Camera-type eye (tissue), 1 donor: ENCODE measurements around the gene TP53I3. TPM values are rescaled to one million over a fixed set of nuclear protein-coding genes. Genes with fewer than 3 reads are reported as not detected.

ENCODE experiments used
- total RNA-seq: library from RNA; depleted of rRNA; stranded (reverse); fragments of >200 nt; gene quantifications from one replicate; pipeline ENCODE4 v1.2.3, GENCODE V29; 2014

Gene TP53I3, protein sequence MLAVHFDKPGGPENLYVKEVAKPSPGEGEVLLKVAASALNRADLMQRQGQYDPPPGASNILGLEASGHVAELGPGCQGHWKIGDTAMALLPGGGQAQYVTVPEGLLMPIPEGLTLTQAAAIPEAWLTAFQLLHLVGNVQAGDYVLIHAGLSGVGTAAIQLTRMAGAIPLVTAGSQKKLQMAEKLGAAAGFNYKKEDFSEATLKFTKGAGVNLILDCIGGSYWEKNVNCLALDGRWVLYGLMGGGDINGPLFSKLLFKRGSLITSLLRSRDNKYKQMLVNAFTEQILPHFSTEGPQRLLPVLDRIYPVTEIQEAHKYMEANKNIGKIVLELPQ
- 40.7 TPM for total RNA-seq

DNA sequence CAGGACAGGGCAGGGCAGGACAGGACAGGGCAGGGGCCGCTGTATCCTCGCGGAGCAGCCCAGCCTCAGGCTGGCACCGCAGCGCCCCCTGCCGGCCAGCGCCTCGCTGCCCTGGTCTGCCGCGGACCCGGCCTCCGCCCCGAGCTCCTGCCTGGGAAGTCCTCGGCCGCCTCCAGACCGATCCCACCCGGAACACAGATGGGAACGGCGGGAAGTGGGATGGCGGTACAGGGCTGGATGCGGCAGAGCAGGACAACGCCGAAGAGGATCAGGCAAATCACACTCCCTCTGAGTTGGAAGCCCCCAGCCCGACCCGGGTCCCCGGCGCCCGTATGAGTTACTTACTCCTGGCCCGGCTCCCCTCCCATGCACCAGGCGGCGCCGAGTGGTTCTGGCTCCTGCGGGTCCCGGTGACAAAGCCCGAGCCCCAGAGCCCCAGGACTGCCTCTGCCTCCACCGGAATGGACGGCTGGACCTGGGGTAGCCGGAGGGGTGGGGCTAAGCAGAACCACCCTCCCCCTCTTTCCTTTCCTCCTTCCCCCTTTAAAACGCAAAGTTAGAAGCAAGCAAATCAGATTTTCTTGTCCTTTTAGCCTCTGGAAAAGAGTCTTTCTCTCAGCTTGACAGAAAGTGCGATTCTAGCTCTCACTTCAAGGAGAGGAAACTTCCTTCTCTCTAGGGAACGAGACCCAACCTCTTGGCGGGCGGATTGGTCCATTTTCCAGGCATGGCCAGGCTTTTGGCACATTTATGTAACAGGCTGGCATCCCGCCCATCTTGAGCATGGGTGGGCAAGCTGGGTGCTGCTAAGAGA lies at the start of gene TP53I3:
Gene TP53I3, minus strand, starts transcription at position 449 of the 814 bp plus-strand sequence. CDS start 508 bp downstream, outside the sequence.

DNA sequence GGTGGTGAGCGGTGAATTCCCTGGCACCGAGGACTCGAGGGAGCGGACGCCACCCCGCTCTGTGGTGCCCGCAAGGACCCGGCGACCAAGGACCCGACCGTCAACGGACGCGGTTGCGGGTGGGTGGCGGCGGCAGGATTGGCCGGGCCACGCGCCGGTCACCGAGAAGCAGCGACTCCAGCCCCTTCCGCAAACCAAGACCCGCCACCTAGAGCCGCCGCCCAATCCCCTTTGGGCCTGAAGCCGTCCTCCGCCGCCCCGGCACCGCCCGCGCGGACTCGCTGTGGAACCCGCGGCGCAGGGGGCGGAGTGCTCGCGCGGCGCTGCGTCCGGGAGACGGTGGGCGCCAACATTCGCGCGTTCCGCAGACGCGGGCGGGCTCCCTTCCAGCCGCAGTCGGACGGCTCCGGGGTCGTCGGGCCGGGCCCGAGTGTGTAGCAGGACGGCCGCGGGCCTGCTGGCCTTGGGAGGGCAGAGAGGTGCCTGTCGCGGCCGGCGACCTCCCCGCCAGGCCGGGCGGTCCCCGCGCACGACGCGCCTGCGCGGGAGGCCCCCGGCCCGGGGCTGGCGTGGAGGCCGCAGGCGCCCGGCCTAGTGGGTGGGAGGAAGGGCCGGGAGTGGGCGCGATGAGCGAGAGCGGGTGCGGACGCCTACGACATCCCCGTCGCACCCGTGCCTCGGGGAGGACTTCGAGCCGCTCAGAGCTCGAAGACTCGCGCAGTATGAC lies 38.7 kb upstream of the TP53I3 start, which contains the start of the genes FAM228B and PFN4:
Gene FAM228B, plus strand, starts transcription at position 275 of the 727 bp plus-strand sequence. CDS start 893 bp downstream, outside the sequence.
Gene PFN4, minus strand, starts transcription at position 140 of the 727 bp plus-strand sequence. CDS start 799 bp downstream, outside the sequence.

GRCh38 chr2:24075915-24076848 lies 8.5 kb downstream of the TP53I3 start, which contains the start of gene SF3B6:
TSS of gene SF3B6 (minus strand) at chr2:24076326. CDS start at chr2:24076229, 97 bp downstream.

DNA sequence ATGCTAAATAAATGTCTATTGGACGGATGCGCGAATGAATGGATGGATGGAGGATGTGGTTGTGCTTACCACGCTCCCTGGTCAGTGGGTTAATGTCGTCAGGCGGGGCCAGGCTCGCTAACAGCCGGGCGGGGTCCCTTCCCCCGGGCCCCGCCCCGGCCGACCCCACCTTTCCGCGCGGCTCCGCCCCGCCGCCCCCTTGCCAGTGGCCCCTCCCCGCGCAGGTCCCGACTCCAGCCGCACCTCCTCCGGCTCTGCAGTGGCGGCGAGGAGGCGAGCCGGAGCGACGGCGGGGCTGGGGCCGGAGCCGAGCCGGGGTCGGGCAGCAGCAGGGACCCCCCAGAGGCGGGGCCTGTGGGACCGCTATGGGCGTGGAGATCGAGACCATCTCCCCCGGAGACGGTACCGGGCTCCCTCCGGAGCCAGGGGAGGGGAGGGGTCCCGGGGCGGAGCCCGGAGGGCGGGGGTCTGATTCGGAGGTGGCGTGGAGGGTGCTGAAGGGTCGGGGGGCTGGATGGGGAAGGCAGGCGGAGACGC lies 35.1 kb downstream of the TP53I3 start, which contains the start of gene FKBP1B:
Gene FKBP1B, plus strand, starts transcription at position 257 of the 537 bp plus-strand sequence. Its CDS starts 109 bp downstream, at position 366.

GRCh38 chr2:24046930-24047702 lies 37.5 kb downstream of the TP53I3 start, which contains the start of gene WDCP:
TSS of gene WDCP (minus strand) at chr2:24047391. CDS start at chr2:24039494, 7,897 bp downstream.

Other genes starting within 250 kb of the TP53I3 start
- 92.7 TPM for gene ATAD2B, start 157.7 kb downstream of the TP53I3 start, total RNA-seq
- 32.9 TPM for gene UBXN2A, start 144.4 kb downstream of the TP53I3 start, total RNA-seq
- gene MFSD2B, start 74.7 kb downstream of the TP53I3 start, total RNA-seq = 0.60 TPM
- 21.4 TPM for gene WDCP, start 37.4 kb downstream of the TP53I3 start, total RNA-seq
- 20.2 TPM for gene FKBP1B, start 35.1 kb downstream of the TP53I3 start, total RNA-seq
- gene SF3B6, start 8.5 kb downstream of the TP53I3 start, total RNA-seq = 90.4 TPM
- 4.1 TPM for gene PFN4, start 38.5 kb upstream of the TP53I3 start, total RNA-seq
- 45.6 TPM for gene FAM228B, start 38.6 kb upstream of the TP53I3 start, total RNA-seq
- gene FAM228A, start 90.2 kb upstream of the TP53I3 start, total RNA-seq = 1.6 TPM